WTC11 (cell line): Measurements from ENCODE around the gene RIPOR2. TPM values are rescaled to one million over a fixed set of nuclear protein-coding genes. Genes with fewer than 3 reads are reported as not detected.

Source experiments
- ATAC-seq: fragments of 200-7000 bp; cut with Tn5 transposase; 2 replicates; pipeline ENCODE4 v1.10.0; 2021; ENCODE audit warnings: mild to moderate bottlenecking, moderate library complexity
- CTCF ChIA-PET: fragments of 300-600 bp; sonication (Branson Sonifier 250); formaldehyde crosslinking; loops from one replicate; lab custom pipeline; 2021; ENCODE audit warnings: antibody characterized with exemption; lab: Charles Lee
- POLR2A ChIA-PET: fragments of 350-600 bp; sonication (Branson Sonifier 250); formaldehyde crosslinking; loops from one replicate; lab custom pipeline; 2021; ENCODE audit warnings: antibody characterized with exemption; lab: Charles Lee
- DNase-seq: peaks from one replicate; pipeline ENCODE4 v3.0.0; 2021; ENCODE audit warnings: low spot score
- H3K27ac Mint-ChIP-seq: 2 replicates; pipeline ENCODE4 v1.8.0; 2021; ENCODE audit warnings: mixed read lengths
- H3K27me3 Mint-ChIP-seq: 2 replicates; pipeline ENCODE4 v1.8.0; 2021; ENCODE audit warnings: low read depth, mild to moderate bottlenecking, moderate library complexity, mixed read lengths
- H3K36me3 Mint-ChIP-seq: 2 replicates; pipeline ENCODE4 v1.8.0; 2021; ENCODE audit warnings: mixed read lengths
- H3K4me1 Mint-ChIP-seq: 2 replicates; pipeline ENCODE4 v1.8.0; 2022; ENCODE audit warnings: mixed read lengths
- H3K4me3 Mint-ChIP-seq: 2 replicates; pipeline ENCODE4 v1.8.0; 2021; ENCODE audit warnings: mild to moderate bottlenecking, moderate library complexity, mixed read lengths
- H3K9me3 Mint-ChIP-seq: 2 replicates; pipeline ENCODE4 v1.8.0; 2021; ENCODE audit warnings: mixed read lengths
- ATF1 ChIP-seq: sonication (generic); formaldehyde crosslinking; IDR thresholded peaks from 2 replicates; pipeline ENCODE4 v1.8.1; 2023; ENCODE audit warnings: mild to moderate bottlenecking, moderate library complexity, missing genetic modification reagents
- ATF3 ChIP-seq: sonication (generic); formaldehyde crosslinking; conservative IDR thresholded peaks from 2 replicates; pipeline ENCODE4 v1.8.1; 2022; ENCODE audit warnings: mild to moderate bottlenecking, missing genetic modification reagents
- CBFB ChIP-seq: sonication (generic); formaldehyde crosslinking; IDR thresholded peaks from 2 replicates; pipeline ENCODE4 v1.8.1; 2022; ENCODE audit warnings: mild to moderate bottlenecking, low read depth, missing genetic modification reagents
- CREB1 ChIP-seq: sonication (generic); formaldehyde crosslinking; IDR thresholded peaks from 2 replicates; pipeline ENCODE4 v1.8.0; 2023; ENCODE audit warnings: mild to moderate bottlenecking, missing genetic modification reagents
- ERG ChIP-seq: fragments of 250-450 bp; sonication (Bioruptor Pico); IDR thresholded peaks from 2 replicates; pipeline ENCODE4 v1.8.0; 2021; ENCODE audit warnings: mild to moderate bottlenecking
- ESRRA ChIP-seq: sonication (generic); formaldehyde crosslinking; IDR thresholded peaks from 2 replicates; pipeline ENCODE4 v1.8.1; 2022; ENCODE audit warnings: mild to moderate bottlenecking, missing genetic modification reagents, borderline replicate concordance
- FOXP4 ChIP-seq: sonication (generic); formaldehyde crosslinking; IDR thresholded peaks from 2 replicates; pipeline ENCODE4 v1.8.0; 2022; ENCODE audit warnings: mild to moderate bottlenecking, missing genetic modification reagents
- GABPB1 ChIP-seq: sonication (generic); formaldehyde crosslinking; IDR thresholded peaks from 2 replicates; pipeline ENCODE4 v1.8.1; 2023; ENCODE audit warnings: mild to moderate bottlenecking, missing genetic modification reagents
- KAT7 ChIP-seq: sonication (generic); formaldehyde crosslinking; IDR thresholded peaks from 2 replicates; pipeline ENCODE4 v1.8.1; 2023; ENCODE audit warnings: missing genetic modification reagents, mild to moderate bottlenecking, borderline replicate concordance
- SMAD3 ChIP-seq: sonication (generic); formaldehyde crosslinking; IDR thresholded peaks from 2 replicates; pipeline ENCODE4 v1.8.0; 2022; ENCODE audit warnings: missing genetic modification reagents, mild to moderate bottlenecking, borderline replicate concordance
- SP1 ChIP-seq: sonication (generic); formaldehyde crosslinking; conservative IDR thresholded peaks from 2 replicates; pipeline ENCODE4 v1.8.1; 2022; ENCODE audit warnings: missing genetic modification reagents
- ZNF232 ChIP-seq: sonication (generic); formaldehyde crosslinking; IDR thresholded peaks from 2 replicates; pipeline ENCODE4 v1.8.0; 2022; ENCODE audit warnings: mild to moderate bottlenecking, missing genetic modification reagents
- ZNF263 ChIP-seq: sonication (generic); formaldehyde crosslinking; IDR thresholded peaks from 2 replicates; pipeline ENCODE4 v1.8.1; 2022; ENCODE audit warnings: low read depth, mild to moderate bottlenecking, moderate library complexity, missing genetic modification reagents
- ZNF423 ChIP-seq: fragments of 250-450 bp; sonication (Bioruptor Pico); IDR thresholded peaks from 2 replicates; pipeline ENCODE4 v2.1.2; 2022; ENCODE audit warnings: mild to moderate bottlenecking, moderate library complexity
- ZNF425 ChIP-seq: fragments of 250-450 bp; sonication (Bioruptor Pico); conservative IDR thresholded peaks from 2 replicates; pipeline ENCODE4 v1.9.0; 2021; ENCODE audit warnings: mild to moderate bottlenecking
- total RNA-seq: library from RNA; stranded (reverse); gene quantifications from 3 replicates; pipeline ENCODE4 v1.2.3, GENCODE V29; 2021
- TF ChIP-seq, protein P1 (sequence below): sonication (generic); formaldehyde crosslinking; IDR thresholded peaks from 2 replicates; pipeline ENCODE4 v1.8.0; 2022; ENCODE audit warnings: mild to moderate bottlenecking, missing genetic modification reagents
- TF ChIP-seq, protein P2 (sequence below): fragments of 250-450 bp; sonication (Bioruptor Pico); IDR thresholded peaks from 2 replicates; pipeline ENCODE4 v1.9.0; 2021; ENCODE audit warnings: moderate library complexity, mild to moderate bottlenecking, inconsistent platforms, borderline replicate concordance

The RIPOR2 gene
- total RNA-seq, 1 experiment from 2014 or later = 13.5 TPM

GRCh38 chr6:24778121-24778520, 157.6 kb downstream of the RIPOR2 start:
- Mint-ChIP-seq H3K4me3 (peak overlapping the region; percentile 39), H3K27me3 (no peaks in the 10 kb centered on the region), H3K9me3 (no peaks in the 10 kb centered on the region), H3K4me1 (peaks cover 21% of the 10 kb centered on the region), H3K27ac (no peak overlapping the region; the same call in 1 of the 2 replicates), H3K36me3 (peaks cover 46% of the 10 kb centered on the region)
- ChIA-PET POLR2A (no interaction called here), CTCF (interaction anchor here (1.6 kb wide), 1 partner anchor 240 kb away, joined by 5 read pairs; no protein-coding TSS in a partner anchor)
- DNase-seq = no peak
- 0 out of 2 replicates have a peak, but pooled peaks have one; percentile 11 for TF ChIP-seq GABPB1 (CRISPR knock-in tag)
- TF ChIP-seq, protein P1, sequence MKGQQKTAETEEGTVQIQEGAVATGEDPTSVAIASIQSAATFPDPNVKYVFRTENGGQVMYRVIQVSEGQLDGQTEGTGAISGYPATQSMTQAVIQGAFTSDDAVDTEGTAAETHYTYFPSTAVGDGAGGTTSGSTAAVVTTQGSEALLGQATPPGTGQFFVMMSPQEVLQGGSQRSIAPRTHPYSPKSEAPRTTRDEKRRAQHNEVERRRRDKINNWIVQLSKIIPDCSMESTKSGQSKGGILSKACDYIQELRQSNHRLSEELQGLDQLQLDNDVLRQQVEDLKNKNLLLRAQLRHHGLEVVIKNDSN = no peak
- no peak for ATAC-seq

GRCh38 chr6:24777227-24777626, 158.5 kb downstream of the RIPOR2 start:
- H3K36me3 Mint-ChIP-seq = peaks cover 38% of the 10 kb centered on the region
- CTCF ChIA-PET = no interaction called here

More at GRCh38 chr6:24777227-24777626, 158.5 kb downstream of the RIPOR2 start:
- DNase-seq = no peak
- POLR2A ChIA-PET = no interaction called here
- peaks cover 21% of the 10 kb centered on the region for H3K4me1 Mint-ChIP-seq
- H3K4me3 Mint-ChIP-seq = peak overlapping the region; percentile 10; the same call in 1 of the 2 replicates
- H3K9me3 Mint-ChIP-seq = no peaks in the 10 kb centered on the region
- H3K27me3 Mint-ChIP-seq = no peaks in the 10 kb centered on the region
- no peak overlapping the region for H3K27ac Mint-ChIP-seq
- ATAC-seq = no peak
- no peak for TF ChIP-seq ATF3
- no peak for TF ChIP-seq SMAD3 (CRISPR knock-in tag)
- TF ChIP-seq, protein P1 = no peak
- no peak for TF ChIP-seq ZNF263 (CRISPR knock-in tag)
- no peak for TF ChIP-seq ESRRA (CRISPR knock-in tag)
- TF ChIP-seq ZNF423 = no peak
- TF ChIP-seq CREB1 = no peak
- TF ChIP-seq ERG (CRISPR knock-in tag) = no peak
- TF ChIP-seq ATF1 = no peak
- TF ChIP-seq, protein P2, sequence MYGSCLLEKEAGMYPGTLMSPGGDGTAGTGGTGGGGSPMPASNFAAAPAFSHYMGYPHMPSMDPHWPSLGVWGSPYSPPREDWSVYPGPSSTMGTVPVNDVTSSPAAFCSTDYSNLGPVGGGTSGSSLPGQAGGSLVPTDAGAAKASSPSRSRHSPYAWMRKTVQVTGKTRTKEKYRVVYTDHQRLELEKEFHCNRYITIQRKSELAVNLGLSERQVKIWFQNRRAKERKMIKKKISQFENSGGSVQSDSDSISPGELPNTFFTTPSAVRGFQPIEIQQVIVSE = no peak
- no peak for TF ChIP-seq CBFB (CRISPR knock-in tag)
- no peak for TF ChIP-seq SP1 (CRISPR knock-in tag)
- no peak for TF ChIP-seq ZNF425
- no peak for TF ChIP-seq FOXP4 (CRISPR knock-in tag)
- TF ChIP-seq KAT7 (CRISPR knock-in tag) = no peak
- no peak for TF ChIP-seq ZNF232 (CRISPR knock-in tag)
